Caco-2 (cell line): ENCODE measurements around the gene S1PR3. TPM values are rescaled to one million over a fixed set of nuclear protein-coding genes. Genes with fewer than 3 reads are reported as not detected.

Experiments
- BruUV-seq: library from RNA; stranded (reverse); fragments of 400-500 nt; replicated peaks from 2 replicates; lab custom pipeline; 2021; lab: Mats Ljungman, UMichigan
- CTCF ChIA-PET: fragments of 300-600 bp; sonication (Branson Sonifier 250); formaldehyde crosslinking; loops from one replicate; lab custom pipeline; 2022; ENCODE audit warnings: antibody characterized with exemption; lab: Charles Lee
- POLR2A ChIA-PET: fragments of 300-600 bp; sonication (Branson Sonifier 250); formaldehyde crosslinking; loops from one replicate; lab custom pipeline; 2022; ENCODE audit warnings: antibody characterized with exemption; lab: Charles Lee
- DNase-seq, 2 experiments: peaks; one replicate each; pipeline versions ENCODE4 v3.0.0 to v3.0.0-alpha.2; 2020 to 2022
- H3K27me3 ChIP-seq: replicated peaks from 2 replicates; pipeline ENCODE4 v1.6.0; 2011; ENCODE audit warnings: low read length; ENCODE audit not compliant: control insufficient read depth, insufficient read depth
- H3K36me3 ChIP-seq: 2 replicates; pipeline ENCODE4 v1.5.1; 2011; ENCODE audit warnings: low read length; ENCODE audit not compliant: control insufficient read depth, insufficient read depth
- H3K4me1 ChIP-seq: fragments of 250-450 bp; sonication (Bioruptor Pico); 2 replicates; pipeline ENCODE4 v1.5.1; 2020; ENCODE audit warnings: mild to moderate bottlenecking
- H3K4me3 ChIP-seq: 2 replicates; pipeline ENCODE4 v1.5.1; 2011; ENCODE audit warnings: low read depth, mild to moderate bottlenecking, control low read depth, low read length
- H3K9me3 ChIP-seq: fragments of 250-450 bp; sonication (Bioruptor Pico); 2 replicates; pipeline ENCODE4 v1.5.1; 2020; ENCODE audit warnings: mild to moderate bottlenecking, moderate library complexity
- H3K27ac Mint-ChIP-seq: one replicate; pipeline ENCODE4 v1.8.0; 2022; ENCODE audit warnings: mixed read lengths; ENCODE audit not compliant: unreplicated experiment
- H3K27me3 Mint-ChIP-seq: one replicate; pipeline ENCODE4 v1.8.0; 2022; ENCODE audit warnings: mixed read lengths; ENCODE audit not compliant: insufficient read depth, unreplicated experiment
- H3K36me3 Mint-ChIP-seq: one replicate; pipeline ENCODE4 v1.8.0; 2022; ENCODE audit warnings: mild to moderate bottlenecking, mixed read lengths; ENCODE audit not compliant: insufficient read depth, unreplicated experiment
- H3K4me1 Mint-ChIP-seq: one replicate; pipeline ENCODE4 v1.8.0; 2022; ENCODE audit warnings: low read depth, mixed read lengths; ENCODE audit not compliant: unreplicated experiment
- H3K4me3 Mint-ChIP-seq: one replicate; pipeline ENCODE4 v1.8.0; 2022; ENCODE audit warnings: mild to moderate bottlenecking, moderate library complexity, mixed read lengths; ENCODE audit not compliant: unreplicated experiment
- H3K9me3 Mint-ChIP-seq: one replicate; pipeline ENCODE4 v1.8.0; 2022; ENCODE audit warnings: mixed read lengths; ENCODE audit not compliant: unreplicated experiment
- CTCF ChIP-seq, 2 experiments: fragments of 200-600 bp in 1 of 2; IDR thresholded peaks; 1 replicate in 1 of 2; 2 replicates in 1 of 2; pipeline versions ENCODE4 v1.5.1 to v1.8.0; 2011 to 2022; ENCODE audit warnings: antibody characterized with exemption in 1 of 2, control low read depth in 1 of 2, inconsistent platforms in 1 of 2, low read depth in 1 of 2, low read length in 1 of 2, mild to moderate bottlenecking in 1 of 2, moderate library complexity in 1 of 2; ENCODE audit not compliant: insufficient read depth in 1 of 2, severe bottlenecking in 1 of 2, unreplicated experiment in 1 of 2
- intact Hi-C: fragments of 100-400 bp; cut with micrococcal nuclease; formaldehyde crosslinking; loops from one replicate; pipeline ENCODE4 v1.10.0; 2022; ENCODE audit not compliant: unreplicated experiment
- total RNA-seq: library from RNA; stranded (reverse); gene quantifications from 2 replicates; pipeline ENCODE4 v1.2.3, GENCODE V29; 2022

The S1PR3 gene
- total RNA-seq, 1 experiment from 2014 or later = 1.00 TPM

DNA sequence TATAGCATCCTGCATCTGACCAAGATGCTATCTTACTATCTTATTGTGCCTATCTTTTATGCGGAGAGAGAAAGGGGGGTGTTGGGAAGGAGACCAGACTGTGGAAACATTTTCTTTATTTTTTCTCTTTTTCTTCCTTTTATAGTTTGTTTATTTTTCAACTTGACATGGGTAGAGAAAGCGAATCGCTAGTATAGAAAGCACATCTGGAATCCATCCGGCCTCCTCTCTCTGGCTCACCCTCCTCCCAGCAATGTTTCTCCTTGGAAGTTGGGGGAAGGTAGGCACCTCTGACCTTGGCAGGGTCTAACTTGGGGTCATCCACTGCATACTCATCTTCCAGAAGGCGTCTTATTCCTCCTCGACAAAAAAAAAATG, 3.9 kb downstream of the S1PR3 start:
- intact Hi-C loops = no loop called here
- BruUV-seq = no TSS peak
- H3K27me3 Mint-ChIP-seq = no peaks in the 10 kb centered on the region
- Histone ChIP-seq H3K4me3 (no peak overlapping the region), H3K27me3 (no peaks in the 10 kb centered on the region), H3K9me3 (no peaks in the 10 kb centered on the region), H3K4me1 (no peaks in the 10 kb centered on the region), H3K36me3 (no peaks in the 10 kb centered on the region)
- no peaks in the 10 kb centered on the region for H3K36me3 Mint-ChIP-seq
- CTCF ChIA-PET = no interaction called here
- TF ChIP-seq CTCF (IDR thresholded peaks at IDR 0.05; ENCODE audit: insufficient read depth in 1 of 2, low read depth in 1 of 2, low read length in 1 of 2, severe bottlenecking in 1 of 2, unreplicated experiment in 1 of 2) = no peak
- H3K4me3 Mint-ChIP-seq = no peak overlapping the region
- no peak for DNase-seq
- H3K27ac Mint-ChIP-seq = no peak overlapping the region
- no peaks in the 10 kb centered on the region for H3K9me3 Mint-ChIP-seq
- H3K4me1 Mint-ChIP-seq = no peaks in the 10 kb centered on the region
- POLR2A ChIA-PET = no interaction called here

DNA sequence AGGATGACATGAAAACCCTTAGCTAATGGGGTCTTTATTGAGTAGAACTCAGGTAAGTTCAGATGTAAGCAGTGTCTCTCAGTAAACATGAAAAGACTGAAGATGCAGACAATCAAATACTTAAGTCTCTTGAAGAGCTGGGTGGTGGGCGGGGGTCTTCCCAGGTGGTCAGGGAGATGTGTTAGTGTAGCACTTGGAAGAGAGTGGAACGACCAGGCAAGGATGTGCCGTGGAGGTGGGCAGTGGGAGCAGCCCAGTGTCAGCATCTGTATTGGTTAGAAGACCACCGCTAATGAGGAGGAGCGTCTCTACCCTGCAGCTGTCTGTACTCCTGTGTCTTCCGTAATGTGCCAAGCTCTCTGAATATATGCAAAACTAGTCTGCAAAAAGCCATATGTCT, 4.4 kb downstream of the S1PR3 start:
- Mint-ChIP-seq H3K36me3 (no peaks in the 10 kb centered on the region), H3K27me3 (no peaks in the 10 kb centered on the region), H3K4me1 (no peaks in the 10 kb centered on the region), H3K9me3 (no peaks in the 10 kb centered on the region), H3K4me3 (no peak overlapping the region), H3K27ac (no peak overlapping the region)
- no peak overlapping the region for H3K4me3 ChIP-seq
- CTCF ChIA-PET = no interaction called here
- POLR2A ChIA-PET = no interaction called here
- no peak for TF ChIP-seq CTCF (IDR thresholded peaks at IDR 0.05; ENCODE audit: insufficient read depth in 1 of 2, low read depth in 1 of 2, low read length in 1 of 2, severe bottlenecking in 1 of 2, unreplicated experiment in 1 of 2)
- no peak for DNase-seq
- no peaks in the 10 kb centered on the region for H3K36me3 ChIP-seq
- H3K27me3 ChIP-seq = no peaks in the 10 kb centered on the region
- intact Hi-C loops = no loop called here
- no peaks in the 10 kb centered on the region for H3K9me3 ChIP-seq
- no TSS peak for BruUV-seq
- H3K4me1 ChIP-seq = no peaks in the 10 kb centered on the region

DNA sequence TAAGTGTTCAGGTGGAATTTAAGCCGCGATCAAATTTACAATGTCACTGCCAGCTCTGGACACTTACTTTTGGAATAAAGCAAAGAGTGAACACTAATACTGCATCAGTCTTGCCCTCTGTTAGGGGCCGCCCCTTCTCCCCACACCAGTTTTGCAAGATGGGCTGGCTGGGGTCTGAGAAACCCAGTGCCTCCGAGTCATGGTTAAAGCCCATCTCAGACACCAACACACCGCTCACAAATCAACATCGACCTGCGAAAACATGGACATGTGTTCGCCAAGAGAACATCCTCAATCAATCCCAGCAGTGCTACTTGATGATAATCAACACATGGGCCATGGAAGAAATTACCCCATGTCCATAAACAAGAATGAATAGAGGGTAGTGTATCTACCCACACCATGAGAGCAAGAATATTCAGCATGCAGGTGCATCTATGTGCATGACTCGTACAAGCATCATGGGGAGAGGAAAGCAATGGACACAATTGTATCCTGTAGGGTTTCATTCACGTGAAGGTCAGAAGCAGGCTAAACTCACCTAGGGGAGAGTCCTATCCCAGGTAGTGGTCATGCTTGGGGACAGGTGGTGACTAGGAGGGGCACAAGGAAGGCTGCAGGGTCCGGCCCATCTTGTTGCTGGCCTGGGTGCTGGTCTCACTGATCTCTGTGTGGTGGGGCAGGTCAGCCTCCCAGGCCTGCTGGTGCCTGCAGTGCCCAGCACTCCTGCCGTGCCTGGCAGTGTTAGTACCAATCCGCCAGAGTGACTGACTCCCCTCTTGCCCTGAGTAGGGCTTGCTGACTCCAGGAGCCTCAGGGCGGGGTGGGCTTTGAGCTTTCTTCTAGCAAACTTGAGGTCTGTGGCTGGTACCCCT, 5.0 kb downstream of the S1PR3 start:
- no peaks in the 10 kb centered on the region for H3K9me3 Mint-ChIP-seq

More for the DNA sequence above, 5.0 kb downstream of the S1PR3 start:
- H3K4me1 ChIP-seq = no peaks in the 10 kb centered on the region
- H3K9me3 ChIP-seq = no peaks in the 10 kb centered on the region
- H3K27me3 Mint-ChIP-seq = no peaks in the 10 kb centered on the region
- ChIA-PET POLR2A (no interaction called here), CTCF (no interaction called here)
- H3K4me1 Mint-ChIP-seq = no peaks in the 10 kb centered on the region
- intact Hi-C loops = no loop called here
- no TSS peak for BruUV-seq
- no peaks in the 10 kb centered on the region for H3K36me3 Mint-ChIP-seq
- H3K27ac Mint-ChIP-seq = no peak overlapping the region
- H3K36me3 ChIP-seq = no peaks in the 10 kb centered on the region
- no peak for TF ChIP-seq CTCF (IDR thresholded peaks at IDR 0.05; ENCODE audit: insufficient read depth in 1 of 2, low read depth in 1 of 2, low read length in 1 of 2, severe bottlenecking in 1 of 2, unreplicated experiment in 1 of 2)
- no peak overlapping the region for H3K4me3 Mint-ChIP-seq
- no peak overlapping the region for H3K4me3 ChIP-seq
- H3K27me3 ChIP-seq = no peaks in the 10 kb centered on the region
- no peak for DNase-seq
